Endothelial cell of umbilical vein (primary cell): ENCODE measurements around the gene CBFA2T3.

Experiments used
- EZH2 ChIP-seq: IDR thresholded peaks from 2 replicates; pipeline ENCODE4 v1.6.1; 2012; ENCODE audit warnings: borderline replicate concordance, low read depth, mild to moderate bottlenecking, moderate library complexity, low read length, inconsistent platforms; ENCODE audit not compliant: severe bottlenecking
- POLR2A ChIP-seq: IDR thresholded peaks from 2 replicates; pipeline ENCODE4 v1.6.1; 2012; ENCODE audit warnings: low read depth, mild to moderate bottlenecking, control low read depth, low read length
- POLR2AphosphoS5 ChIP-seq: IDR thresholded peaks from 2 replicates; pipeline ENCODE4 v1.6.1; 2012; ENCODE audit warnings: low read depth, mild to moderate bottlenecking, control low read depth, low read length, moderate library complexity; ENCODE audit not compliant: insufficient read depth
- TF ChIP-seq, protein P1 (sequence below), 2 donors: IDR thresholded peaks; 1 replicate in 1 of 2; 2 replicates in 1 of 2; pipeline ENCODE4 v1.5.1; 2011; ENCODE audit warnings: low read length in 2 of 2, mild to moderate bottlenecking in 2 of 2, moderate library complexity in 2 of 2, control low read depth in 1 of 2, inconsistent platforms in 1 of 2, low read depth in 1 of 2; ENCODE audit not compliant: insufficient read depth in 1 of 2; ENCODE audit errors: extremely low read depth in 1 of 2

DNA sequence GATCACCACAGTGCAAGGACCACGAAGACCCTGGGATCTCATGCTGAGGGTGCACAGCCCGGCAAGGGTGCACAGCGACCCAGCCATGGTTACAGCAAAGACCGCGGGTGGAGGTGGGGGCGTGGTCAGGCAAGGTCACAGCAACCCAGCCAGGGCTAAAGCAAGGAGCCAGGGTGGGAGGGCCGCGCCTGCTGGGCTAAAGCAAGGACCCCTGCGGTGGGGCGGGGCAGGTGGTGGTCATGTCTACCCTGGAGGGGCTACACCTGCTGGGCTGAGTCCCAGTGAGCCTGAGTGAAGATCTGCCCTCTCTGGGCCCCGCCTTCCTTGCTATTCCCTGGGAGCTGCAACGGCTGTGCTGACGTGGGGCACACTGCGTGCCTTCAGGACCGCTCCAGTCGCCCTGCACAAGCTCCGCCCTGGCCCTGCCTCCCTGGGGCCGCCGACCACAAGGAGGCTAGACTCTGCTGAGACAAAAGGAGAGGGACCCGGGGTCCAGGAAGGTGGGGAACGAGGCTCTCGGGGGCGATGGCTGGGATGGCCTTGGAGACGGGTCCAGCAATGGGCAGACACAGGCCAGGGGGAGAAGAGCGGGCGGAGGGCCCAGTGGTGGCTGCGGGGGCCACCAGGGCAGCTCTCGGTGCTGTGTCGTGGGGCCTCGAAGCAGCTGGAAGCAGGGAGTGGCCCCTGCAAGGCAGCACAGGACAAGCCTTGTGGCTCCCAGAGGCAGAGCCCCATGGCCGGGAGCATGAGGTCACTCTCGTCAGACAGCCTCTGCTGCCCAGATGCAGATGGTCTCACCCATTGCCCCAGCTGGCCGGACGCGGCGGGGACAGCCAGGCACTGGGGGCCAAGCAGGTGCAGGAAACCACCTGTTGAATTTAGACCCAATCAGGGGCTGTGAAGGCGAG, 52.8 kb downstream of the CBFA2T3 start:
- TF ChIP-seq POLR2AphosphoS5 (no peak), EZH2 (no peak), POLR2A (no peak)
- TF ChIP-seq, protein P1, sequence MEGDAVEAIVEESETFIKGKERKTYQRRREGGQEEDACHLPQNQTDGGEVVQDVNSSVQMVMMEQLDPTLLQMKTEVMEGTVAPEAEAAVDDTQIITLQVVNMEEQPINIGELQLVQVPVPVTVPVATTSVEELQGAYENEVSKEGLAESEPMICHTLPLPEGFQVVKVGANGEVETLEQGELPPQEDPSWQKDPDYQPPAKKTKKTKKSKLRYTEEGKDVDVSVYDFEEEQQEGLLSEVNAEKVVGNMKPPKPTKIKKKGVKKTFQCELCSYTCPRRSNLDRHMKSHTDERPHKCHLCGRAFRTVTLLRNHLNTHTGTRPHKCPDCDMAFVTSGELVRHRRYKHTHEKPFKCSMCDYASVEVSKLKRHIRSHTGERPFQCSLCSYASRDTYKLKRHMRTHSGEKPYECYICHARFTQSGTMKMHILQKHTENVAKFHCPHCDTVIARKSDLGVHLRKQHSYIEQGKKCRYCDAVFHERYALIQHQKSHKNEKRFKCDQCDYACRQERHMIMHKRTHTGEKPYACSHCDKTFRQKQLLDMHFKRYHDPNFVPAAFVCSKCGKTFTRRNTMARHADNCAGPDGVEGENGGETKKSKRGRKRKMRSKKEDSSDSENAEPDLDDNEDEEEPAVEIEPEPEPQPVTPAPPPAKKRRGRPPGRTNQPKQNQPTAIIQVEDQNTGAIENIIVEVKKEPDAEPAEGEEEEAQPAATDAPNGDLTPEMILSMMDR (IDR thresholded peaks at IDR 0.05; ENCODE audit: extremely low read depth in 1 of 2, insufficient read depth in 1 of 2, low read depth in 1 of 2, low read length in 2 of 2): no peak
